WTC11 (cell line): ENCODE data around the gene VWA7. TPM values are rescaled to one million over a fixed set of nuclear protein-coding genes. Genes with fewer than 3 reads are reported as not detected.
"Not testable (repeated sequence)": the region's sequence is repeated elsewhere in the genome, so short reads cannot be mapped to it uniquely, and the experiment has no call there.

Experiments
- ATAC-seq: fragments of 200-7000 bp; cut with Tn5 transposase; 2 replicates; pipeline ENCODE4 v1.10.0; 2021; ENCODE audit warnings: mild to moderate bottlenecking, moderate library complexity
- CTCF ChIA-PET: fragments of 300-600 bp; sonication (Branson Sonifier 250); formaldehyde crosslinking; loops from one replicate; lab custom pipeline; 2021; ENCODE audit warnings: antibody characterized with exemption; lab: Charles Lee
- POLR2A ChIA-PET: fragments of 350-600 bp; sonication (Branson Sonifier 250); formaldehyde crosslinking; loops from one replicate; lab custom pipeline; 2021; ENCODE audit warnings: antibody characterized with exemption; lab: Charles Lee
- DNase-seq: peaks from one replicate; pipeline ENCODE4 v3.0.0; 2021; ENCODE audit warnings: low spot score
- H3K27ac Mint-ChIP-seq: 2 replicates; pipeline ENCODE4 v1.8.0; 2021; ENCODE audit warnings: mixed read lengths
- H3K27me3 Mint-ChIP-seq: 2 replicates; pipeline ENCODE4 v1.8.0; 2021; ENCODE audit warnings: low read depth, mild to moderate bottlenecking, moderate library complexity, mixed read lengths
- H3K36me3 Mint-ChIP-seq: 2 replicates; pipeline ENCODE4 v1.8.0; 2021; ENCODE audit warnings: mixed read lengths
- H3K4me1 Mint-ChIP-seq: 2 replicates; pipeline ENCODE4 v1.8.0; 2022; ENCODE audit warnings: mixed read lengths
- H3K4me3 Mint-ChIP-seq: 2 replicates; pipeline ENCODE4 v1.8.0; 2021; ENCODE audit warnings: mild to moderate bottlenecking, moderate library complexity, mixed read lengths
- H3K9me3 Mint-ChIP-seq: 2 replicates; pipeline ENCODE4 v1.8.0; 2021; ENCODE audit warnings: mixed read lengths
- ETV6 ChIP-seq: sonication (generic); formaldehyde crosslinking; IDR thresholded peaks from 2 replicates; pipeline ENCODE4 v1.8.1; 2022; ENCODE audit warnings: mild to moderate bottlenecking, missing genetic modification reagents
- NFATC4 ChIP-seq: fragments of 250-450 bp; sonication (Bioruptor Pico); IDR thresholded peaks from 2 replicates; pipeline ENCODE4 v1.9.0; 2021; ENCODE audit warnings: mild to moderate bottlenecking
- NR3C1 ChIP-seq: sonication (generic); formaldehyde crosslinking; conservative IDR thresholded peaks from 2 replicates; pipeline ENCODE4 v1.8.1; 2023; ENCODE audit warnings: low read depth, mild to moderate bottlenecking, missing genetic modification reagents
- RORB ChIP-seq: fragments of 250-450 bp; sonication (Bioruptor Pico); IDR thresholded peaks from 2 replicates; pipeline ENCODE4 v1.9.0; 2021; ENCODE audit warnings: mild to moderate bottlenecking
- SMAD4 ChIP-seq: sonication (generic); formaldehyde crosslinking; IDR thresholded peaks from 2 replicates; pipeline ENCODE4 v1.8.0; 2022; ENCODE audit warnings: mild to moderate bottlenecking, missing genetic modification reagents
- ZNF219 ChIP-seq: sonication (generic); formaldehyde crosslinking; IDR thresholded peaks from 2 replicates; pipeline ENCODE4 v1.8.0; 2023; ENCODE audit warnings: missing genetic modification reagents, mild to moderate bottlenecking, borderline replicate concordance
- ZNF416 ChIP-seq: fragments of 250-450 bp; sonication (Bioruptor Pico); IDR thresholded peaks from 2 replicates; pipeline ENCODE4 v1.9.0; 2021; ENCODE audit warnings: mild to moderate bottlenecking, inconsistent platforms
- total RNA-seq: library from RNA; stranded (reverse); gene quantifications from 3 replicates; pipeline ENCODE4 v1.2.3, GENCODE V29; 2021
- TF ChIP-seq, protein P1 (sequence below): sonication (generic); formaldehyde crosslinking; IDR thresholded peaks from 2 replicates; pipeline ENCODE4 v1.8.1; 2023; ENCODE audit warnings: mild to moderate bottlenecking, moderate library complexity, missing genetic modification reagents
- TF ChIP-seq, protein P2 (sequence below): fragments of 250-450 bp; sonication (Bioruptor Pico); IDR thresholded peaks from 2 replicates; pipeline ENCODE4 v1.9.0; 2021; ENCODE audit warnings: moderate library complexity, mild to moderate bottlenecking, inconsistent platforms, borderline replicate concordance
- TF ChIP-seq, protein P3 (sequence below): sonication (generic); formaldehyde crosslinking; IDR thresholded peaks from 2 replicates; pipeline ENCODE4 v1.8.0; 2022; ENCODE audit warnings: mild to moderate bottlenecking, missing genetic modification reagents
- TF ChIP-seq, protein P4 (sequence below): sonication (generic); formaldehyde crosslinking; IDR thresholded peaks from 2 replicates; pipeline ENCODE4 v1.8.1; 2023; ENCODE audit warnings: mild to moderate bottlenecking, missing genetic modification reagents
- TF ChIP-seq, protein P5 (sequence below): sonication (generic); formaldehyde crosslinking; IDR thresholded peaks from 2 replicates; pipeline ENCODE4 v1.8.1; 2023; ENCODE audit warnings: mild to moderate bottlenecking, missing genetic modification reagents, borderline replicate concordance
- TF ChIP-seq, protein P6 (sequence below): sonication (generic); formaldehyde crosslinking; IDR thresholded peaks from 2 replicates; pipeline ENCODE4 v1.8.0; 2022; ENCODE audit warnings: mild to moderate bottlenecking, missing genetic modification reagents
- TF ChIP-seq, protein P7 (sequence below): fragments of 250-450 bp; sonication (Bioruptor Pico); IDR thresholded peaks from 2 replicates; pipeline ENCODE4 v2.1.2; 2022; ENCODE audit warnings: mild to moderate bottlenecking, moderate library complexity

The VWA7 gene
- total RNA-seq, 1 experiment from 2014 or later = 1.8 TPM

DNA sequence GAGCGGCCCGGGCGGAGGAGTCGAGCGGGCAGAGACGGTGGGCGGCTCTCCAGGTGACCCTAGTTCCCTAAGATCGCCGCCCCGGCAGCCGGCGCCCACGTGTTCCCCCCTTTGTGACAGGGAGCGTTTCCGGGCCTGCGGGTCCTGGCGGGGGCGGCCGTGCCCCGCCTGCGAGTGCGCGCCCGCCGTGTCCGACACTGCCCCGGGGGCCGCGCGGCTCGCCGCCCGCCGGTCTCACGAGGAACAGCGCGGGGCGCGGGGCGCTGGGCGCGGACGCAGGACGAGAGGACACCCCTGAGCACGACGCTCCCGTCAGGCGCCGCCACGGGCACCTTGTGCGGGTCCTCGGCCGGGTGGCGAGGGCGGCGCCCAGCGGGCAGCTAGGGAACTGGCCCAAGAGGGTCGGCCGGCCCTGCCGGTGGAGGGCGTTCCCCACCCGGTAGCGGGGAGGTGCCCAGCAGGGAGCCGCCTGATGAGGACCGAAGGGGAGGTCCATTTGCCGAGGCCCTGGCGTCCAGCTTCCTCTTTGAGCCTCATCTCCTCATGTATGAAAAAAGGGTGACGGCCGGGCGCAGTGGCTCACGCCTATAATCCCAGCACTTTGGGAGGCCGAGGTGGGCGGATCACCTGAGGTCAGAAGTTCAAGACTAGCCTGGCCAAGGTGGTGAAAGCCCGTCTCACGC, 18.6 kb upstream of the VWA7 start, which contains the start of gene VARS1 (continued):
- TF ChIP-seq, protein P1, sequence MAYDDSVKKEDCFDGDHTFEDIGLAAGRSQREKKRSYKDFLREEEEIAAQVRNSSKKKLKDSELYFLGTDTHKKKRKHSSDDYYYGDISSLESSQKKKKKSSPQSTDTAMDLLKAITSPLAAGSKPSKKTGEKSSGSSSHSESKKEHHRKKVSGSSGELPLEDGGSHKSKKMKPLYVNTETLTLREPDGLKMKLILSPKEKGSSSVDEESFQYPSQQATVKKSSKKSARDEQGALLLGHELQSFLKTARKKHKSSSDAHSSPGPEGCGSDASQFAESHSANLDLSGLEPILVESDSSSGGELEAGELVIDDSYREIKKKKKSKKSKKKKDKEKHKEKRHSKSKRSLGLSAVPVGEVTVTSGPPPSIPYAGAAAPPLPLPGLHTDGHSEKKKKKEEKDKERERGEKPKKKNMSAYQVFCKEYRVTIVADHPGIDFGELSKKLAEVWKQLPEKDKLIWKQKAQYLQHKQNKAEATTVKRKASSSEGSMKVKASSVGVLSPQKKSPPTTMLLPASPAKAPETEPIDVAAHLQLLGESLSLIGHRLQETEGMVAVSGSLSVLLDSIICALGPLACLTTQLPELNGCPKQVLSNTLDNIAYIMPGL = peak; percentile 95
- TF ChIP-seq RORB (CRISPR knock-in tag) = 0 out of 2 replicates have a peak, but pooled peaks have one; percentile 81
- peak; percentile 84; the same call in 1 of the 2 replicates for TF ChIP-seq ZNF416 (CRISPR knock-in tag)

DNA sequence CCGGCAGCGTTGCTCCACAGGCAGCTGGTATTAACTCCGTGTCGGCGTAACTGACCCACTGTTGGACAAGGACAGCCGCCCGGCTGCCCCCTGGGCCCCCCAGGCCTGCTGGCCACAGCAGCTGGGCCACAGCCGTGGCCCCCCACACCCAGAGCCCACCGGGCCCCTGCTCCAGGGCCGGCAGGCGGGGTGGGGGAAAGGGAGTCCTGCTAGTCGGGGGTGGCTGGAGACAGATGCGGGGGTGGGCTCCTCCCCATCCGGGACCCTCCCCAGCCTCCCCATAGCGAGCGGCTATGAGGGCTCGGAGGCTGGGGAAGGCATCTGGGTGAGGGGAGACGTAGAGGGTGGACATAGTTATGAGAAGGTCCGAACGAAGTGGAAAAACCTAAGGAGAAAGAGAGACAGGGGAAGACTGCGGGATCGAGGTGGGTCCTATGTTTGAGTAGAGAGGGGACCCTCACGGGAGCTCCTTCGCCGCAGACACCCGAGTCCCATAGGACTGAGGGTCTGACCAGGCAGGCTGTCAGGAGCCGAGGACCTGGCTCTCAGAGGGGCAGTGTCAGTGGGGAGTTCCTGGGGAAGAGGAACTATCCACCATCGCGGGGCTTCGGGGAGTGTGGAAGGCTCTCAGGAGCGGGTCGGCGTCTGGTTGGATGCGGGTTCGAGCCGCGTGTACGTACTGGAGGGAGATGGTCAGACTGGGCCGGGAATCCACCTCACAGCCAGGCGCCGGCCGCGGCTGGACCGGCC, 17.9 kb upstream of the VWA7 start:
- peak overlapping the region; percentile 99 for H3K4me3 Mint-ChIP-seq
- H3K36me3 Mint-ChIP-seq = peaks cover 24% of the 10 kb centered on the region
- ATAC-seq = peak; percentile 2; the same call in 1 of the 2 replicates
- no peaks in the 10 kb centered on the region for H3K9me3 Mint-ChIP-seq
- TF ChIP-seq, protein P2, sequence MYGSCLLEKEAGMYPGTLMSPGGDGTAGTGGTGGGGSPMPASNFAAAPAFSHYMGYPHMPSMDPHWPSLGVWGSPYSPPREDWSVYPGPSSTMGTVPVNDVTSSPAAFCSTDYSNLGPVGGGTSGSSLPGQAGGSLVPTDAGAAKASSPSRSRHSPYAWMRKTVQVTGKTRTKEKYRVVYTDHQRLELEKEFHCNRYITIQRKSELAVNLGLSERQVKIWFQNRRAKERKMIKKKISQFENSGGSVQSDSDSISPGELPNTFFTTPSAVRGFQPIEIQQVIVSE (CRISPR knock-in tag) = no peak
- TF ChIP-seq, protein P3, sequence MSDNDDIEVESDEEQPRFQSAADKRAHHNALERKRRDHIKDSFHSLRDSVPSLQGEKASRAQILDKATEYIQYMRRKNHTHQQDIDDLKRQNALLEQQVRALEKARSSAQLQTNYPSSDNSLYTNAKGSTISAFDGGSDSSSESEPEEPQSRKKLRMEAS (CRISPR knock-in tag) = no peak
- TF ChIP-seq ETV6 (CRISPR knock-in tag) (no peak), NFATC4 (no peak), NR3C1 (CRISPR knock-in tag) (no peak)
- TF ChIP-seq, protein P4, sequence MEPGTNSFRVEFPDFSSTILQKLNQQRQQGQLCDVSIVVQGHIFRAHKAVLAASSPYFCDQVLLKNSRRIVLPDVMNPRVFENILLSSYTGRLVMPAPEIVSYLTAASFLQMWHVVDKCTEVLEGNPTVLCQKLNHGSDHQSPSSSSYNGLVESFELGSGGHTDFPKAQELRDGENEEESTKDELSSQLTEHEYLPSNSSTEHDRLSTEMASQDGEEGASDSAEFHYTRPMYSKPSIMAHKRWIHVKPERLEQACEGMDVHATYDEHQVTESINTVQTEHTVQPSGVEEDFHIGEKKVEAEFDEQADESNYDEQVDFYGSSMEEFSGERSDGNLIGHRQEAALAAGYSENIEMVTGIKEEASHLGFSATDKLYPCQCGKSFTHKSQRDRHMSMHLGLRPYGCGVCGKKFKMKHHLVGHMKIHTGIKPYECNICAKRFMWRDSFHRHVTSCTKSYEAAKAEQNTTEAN = no peak
- H3K4me1 Mint-ChIP-seq = peaks cover 9% of the 10 kb centered on the region
- CTCF ChIA-PET = interaction anchor here (0.6 to 2.5 kb wide), 21 partner anchors 11 to 134 kb away, joined by 3 to 30 read pairs (median 6); partner anchors contain the start of genes ABHD16A, C6orf47, DDAH2 and EHMT2
- POLR2A ChIA-PET = interaction anchor here (0.6 to 2.6 kb wide), 7 partner anchors 14 to 92 kb away, joined by 3 to 18 read pairs (median 4); partner anchors contain the start of genes ABHD16A, HSPA1A, HSPA1B and HSPA1L
- no peak for DNase-seq
- no peaks in the 10 kb centered on the region for H3K27me3 Mint-ChIP-seq
- peak overlapping the region; percentile 97 for H3K27ac Mint-ChIP-seq

DNA sequence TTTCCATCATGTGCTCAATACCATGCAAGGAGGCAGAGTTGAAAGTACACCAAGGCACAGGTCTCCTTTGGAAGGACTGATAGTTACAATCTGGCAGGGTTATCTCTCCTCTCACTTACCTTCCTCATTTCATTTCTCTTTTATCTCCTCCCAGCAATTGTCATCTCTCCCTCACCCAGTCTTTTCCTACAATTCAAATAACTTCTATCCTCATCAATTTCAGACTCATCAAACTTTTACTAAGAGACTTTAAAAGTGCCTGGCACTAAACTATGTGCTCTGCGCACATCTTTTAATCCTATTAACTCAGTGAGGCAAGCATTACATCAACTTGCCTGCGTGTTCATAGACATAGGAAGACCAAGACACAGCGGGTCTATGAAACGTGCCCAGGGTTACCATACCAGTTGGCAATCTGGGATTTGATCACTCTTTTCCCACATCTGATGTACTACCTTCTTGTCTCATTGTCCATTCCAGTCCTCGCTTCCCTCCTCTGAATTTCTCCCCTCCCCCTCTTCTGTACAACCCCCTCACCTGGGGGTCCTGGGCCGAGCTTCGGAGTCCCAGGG, 17.3 kb upstream of the VWA7 start:
- DNase-seq = no peak
- H3K4me1 Mint-ChIP-seq = peaks cover 9% of the 10 kb centered on the region
- peak overlapping the region; percentile 99 for H3K4me3 Mint-ChIP-seq
- no peaks in the 10 kb centered on the region for H3K9me3 Mint-ChIP-seq
- POLR2A ChIA-PET = interaction anchor here (0.6 to 2.6 kb wide), 4 partner anchors 15 to 91 kb away, joined by 3 to 18 read pairs (median 4); partner anchors contain the start of genes ABHD16A, HSPA1A, HSPA1L and MSH5
- peak overlapping the region; percentile 8 for H3K27ac Mint-ChIP-seq
- peaks cover 29% of the 10 kb centered on the region for H3K36me3 Mint-ChIP-seq
- TF ChIP-seq NFATC4 (no peak), SMAD4 (no peak), ZNF219 (no peak)
- TF ChIP-seq, protein P5, sequence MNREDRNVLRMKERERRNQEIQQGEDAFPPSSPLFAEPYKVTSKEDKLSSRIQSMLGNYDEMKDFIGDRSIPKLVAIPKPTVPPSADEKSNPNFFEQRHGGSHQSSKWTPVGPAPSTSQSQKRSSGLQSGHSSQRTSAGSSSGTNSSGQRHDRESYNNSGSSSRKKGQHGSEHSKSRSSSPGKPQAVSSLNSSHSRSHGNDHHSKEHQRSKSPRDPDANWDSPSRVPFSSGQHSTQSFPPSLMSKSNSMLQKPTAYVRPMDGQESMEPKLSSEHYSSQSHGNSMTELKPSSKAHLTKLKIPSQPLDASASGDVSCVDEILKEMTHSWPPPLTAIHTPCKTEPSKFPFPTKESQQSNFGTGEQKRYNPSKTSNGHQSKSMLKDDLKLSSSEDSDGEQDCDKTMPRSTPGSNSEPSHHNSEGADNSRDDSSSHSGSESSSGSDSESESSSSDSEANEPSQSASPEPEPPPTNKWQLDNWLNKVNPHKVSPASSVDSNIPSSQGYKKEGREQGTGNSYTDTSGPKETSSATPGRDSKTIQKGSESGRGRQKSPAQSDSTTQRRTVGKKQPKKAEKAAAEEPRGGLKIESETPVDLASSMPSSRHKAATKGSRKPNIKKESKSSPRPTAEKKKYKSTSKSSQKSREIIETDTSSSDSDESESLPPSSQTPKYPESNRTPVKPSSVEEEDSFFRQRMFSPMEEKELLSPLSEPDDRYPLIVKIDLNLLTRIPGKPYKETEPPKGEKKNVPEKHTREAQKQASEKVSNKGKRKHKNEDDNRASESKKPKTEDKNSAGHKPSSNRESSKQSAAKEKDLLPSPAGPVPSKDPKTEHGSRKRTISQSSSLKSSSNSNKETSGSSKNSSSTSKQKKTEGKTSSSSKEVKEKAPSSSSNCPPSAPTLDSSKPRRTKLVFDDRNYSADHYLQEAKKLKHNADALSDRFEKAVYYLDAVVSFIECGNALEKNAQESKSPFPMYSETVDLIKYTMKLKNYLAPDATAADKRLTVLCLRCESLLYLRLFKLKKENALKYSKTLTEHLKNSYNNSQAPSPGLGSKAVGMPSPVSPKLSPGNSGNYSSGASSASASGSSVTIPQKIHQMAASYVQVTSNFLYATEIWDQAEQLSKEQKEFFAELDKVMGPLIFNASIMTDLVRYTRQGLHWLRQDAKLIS (CRISPR knock-in tag) = no peak
- TF ChIP-seq, protein P6, sequence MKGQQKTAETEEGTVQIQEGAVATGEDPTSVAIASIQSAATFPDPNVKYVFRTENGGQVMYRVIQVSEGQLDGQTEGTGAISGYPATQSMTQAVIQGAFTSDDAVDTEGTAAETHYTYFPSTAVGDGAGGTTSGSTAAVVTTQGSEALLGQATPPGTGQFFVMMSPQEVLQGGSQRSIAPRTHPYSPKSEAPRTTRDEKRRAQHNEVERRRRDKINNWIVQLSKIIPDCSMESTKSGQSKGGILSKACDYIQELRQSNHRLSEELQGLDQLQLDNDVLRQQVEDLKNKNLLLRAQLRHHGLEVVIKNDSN (CRISPR knock-in tag) = no peak
- TF ChIP-seq, protein P7, sequence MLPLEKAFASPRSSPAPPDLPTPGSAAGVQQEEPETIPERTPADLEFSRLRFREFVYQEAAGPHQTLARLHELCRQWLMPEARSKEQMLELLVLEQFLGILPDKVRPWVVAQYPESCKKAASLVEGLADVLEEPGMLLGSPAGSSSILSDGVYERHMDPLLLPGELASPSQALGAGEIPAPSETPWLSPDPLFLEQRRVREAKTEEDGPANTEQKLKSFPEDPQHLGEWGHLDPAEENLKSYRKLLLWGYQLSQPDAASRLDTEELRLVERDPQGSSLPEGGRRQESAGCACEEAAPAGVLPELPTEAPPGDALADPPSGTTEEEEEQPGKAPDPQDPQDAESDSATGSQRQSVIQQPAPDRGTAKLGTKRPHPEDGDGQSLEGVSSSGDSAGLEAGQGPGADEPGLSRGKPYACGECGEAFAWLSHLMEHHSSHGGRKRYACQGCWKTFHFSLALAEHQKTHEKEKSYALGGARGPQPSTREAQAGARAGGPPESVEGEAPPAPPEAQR (CRISPR knock-in tag) = no peak
- TF ChIP-seq, all 79 proteins: peak for 0
- ATAC-seq = no peak; the same call in 1 of the 2 replicates
- H3K27me3 Mint-ChIP-seq = no peaks in the 10 kb centered on the region
- CTCF ChIA-PET = interaction anchor here (0.9 to 2.5 kb wide), 8 partner anchors 12 to 103 kb away, joined by 3 to 30 read pairs (median 16); partner anchors contain the start of genes EHMT2, HSPA1B, LSM2 and NEU1

DNA sequence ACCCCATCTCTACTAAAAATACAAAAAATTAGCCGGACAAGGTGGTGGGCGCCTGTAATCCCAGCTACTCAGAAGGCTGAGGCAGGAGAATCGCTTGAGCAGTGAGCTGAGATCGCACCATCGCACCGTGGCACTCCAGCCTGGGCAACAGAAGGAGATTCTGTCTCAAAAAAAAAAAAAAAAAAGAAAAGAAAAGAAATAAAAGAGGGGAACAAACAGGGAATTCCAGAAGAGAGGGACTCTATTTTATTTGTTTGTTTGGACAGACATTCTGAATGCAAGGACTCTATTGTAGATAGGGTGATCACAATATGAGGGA, 16.8 kb upstream of the VWA7 start:
- peak overlapping the region; percentile 99 for H3K4me3 Mint-ChIP-seq
- H3K9me3 Mint-ChIP-seq, H3K27me3 Mint-ChIP-seq, POLR2A ChIA-PET, DNase-seq, H3K4me1 Mint-ChIP-seq, ATAC-seq: not testable (repeated sequence)
- CTCF ChIA-PET = interaction anchor here (0.7 kb wide), 1 partner anchor 130 kb away, joined by 3 read pairs; no protein-coding TSS in a partner anchor
- peaks cover 34% of the 10 kb centered on the region for H3K36me3 Mint-ChIP-seq
- H3K27ac Mint-ChIP-seq = peak overlapping the region; percentile 8; the same call in 1 of the 2 replicates
